ENCODE data around the gene INPP5E.

The INPP5E gene

GRCh38 chr9:136381311-136381710 lies 58.3 kb downstream of the INPP5E start:
- TF ChIP-seq, protein P1, sequence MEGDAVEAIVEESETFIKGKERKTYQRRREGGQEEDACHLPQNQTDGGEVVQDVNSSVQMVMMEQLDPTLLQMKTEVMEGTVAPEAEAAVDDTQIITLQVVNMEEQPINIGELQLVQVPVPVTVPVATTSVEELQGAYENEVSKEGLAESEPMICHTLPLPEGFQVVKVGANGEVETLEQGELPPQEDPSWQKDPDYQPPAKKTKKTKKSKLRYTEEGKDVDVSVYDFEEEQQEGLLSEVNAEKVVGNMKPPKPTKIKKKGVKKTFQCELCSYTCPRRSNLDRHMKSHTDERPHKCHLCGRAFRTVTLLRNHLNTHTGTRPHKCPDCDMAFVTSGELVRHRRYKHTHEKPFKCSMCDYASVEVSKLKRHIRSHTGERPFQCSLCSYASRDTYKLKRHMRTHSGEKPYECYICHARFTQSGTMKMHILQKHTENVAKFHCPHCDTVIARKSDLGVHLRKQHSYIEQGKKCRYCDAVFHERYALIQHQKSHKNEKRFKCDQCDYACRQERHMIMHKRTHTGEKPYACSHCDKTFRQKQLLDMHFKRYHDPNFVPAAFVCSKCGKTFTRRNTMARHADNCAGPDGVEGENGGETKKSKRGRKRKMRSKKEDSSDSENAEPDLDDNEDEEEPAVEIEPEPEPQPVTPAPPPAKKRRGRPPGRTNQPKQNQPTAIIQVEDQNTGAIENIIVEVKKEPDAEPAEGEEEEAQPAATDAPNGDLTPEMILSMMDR (IDR thresholded peaks at IDR 0.05; ENCODE audit: borderline replicate concordance, insufficient read depth, low read depth, low read length): no peak
- H3K4me3 ChIP-seq (ENCODE audit: low read depth, low read length): no peak overlapping the region

DNA sequence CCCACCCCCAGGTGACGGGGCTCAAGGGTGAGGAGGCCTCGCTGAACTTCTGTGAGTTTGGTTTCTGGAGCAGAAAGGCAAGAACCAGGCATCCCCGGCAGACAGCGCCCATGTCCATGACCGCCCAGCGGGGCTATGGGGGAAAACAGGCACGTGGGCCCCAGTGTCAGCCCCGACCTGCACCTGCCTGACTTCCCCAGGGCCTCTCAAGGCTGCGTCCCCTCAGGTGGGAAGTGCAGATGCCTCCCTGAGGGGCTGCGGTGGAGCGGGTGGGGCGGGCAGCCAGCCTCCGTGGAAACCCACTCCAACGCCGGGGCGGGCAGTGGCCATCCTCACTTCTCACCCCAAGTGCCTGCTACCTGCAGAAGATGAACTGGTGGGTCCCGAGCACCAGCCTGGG lies 59.3 kb downstream of the INPP5E start:
- H3K4me3 ChIP-seq (ENCODE audit: low read depth, low read length): no peak overlapping the region
- TF ChIP-seq, protein P1 (IDR thresholded peaks at IDR 0.05; ENCODE audit: borderline replicate concordance, insufficient read depth, low read depth, low read length): no peak

GRCh38 chr9:136379891-136380290 lies 59.8 kb downstream of the INPP5E start:
- TF ChIP-seq, protein P1 (IDR thresholded peaks at IDR 0.05; ENCODE audit: borderline replicate concordance, insufficient read depth, low read depth, low read length): no peak
- no peak overlapping the region for H3K4me3 ChIP-seq (ENCODE audit: low read depth, low read length)

DNA sequence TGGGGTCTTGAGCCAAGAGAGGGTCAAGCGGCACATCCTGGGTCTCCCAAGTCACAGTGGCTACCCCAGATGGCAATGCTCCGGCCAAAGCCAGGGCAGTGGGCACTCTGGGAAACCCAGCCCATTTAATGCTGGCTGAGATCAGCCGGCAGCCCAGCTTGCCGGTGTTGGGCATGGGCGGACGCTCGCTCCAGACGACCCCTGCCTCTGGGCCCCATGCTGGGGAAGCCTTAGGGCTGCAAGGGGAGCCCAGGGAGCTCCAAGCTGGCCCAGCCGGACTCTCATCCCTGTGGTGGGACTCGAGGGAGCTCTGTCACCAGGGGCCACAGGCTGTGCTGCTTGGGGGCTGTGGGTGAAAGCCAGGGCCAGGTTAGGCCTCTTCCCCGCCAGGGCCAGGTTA lies 60.2 kb downstream of the INPP5E start:
- TF ChIP-seq, protein P1 (IDR thresholded peaks at IDR 0.05; ENCODE audit: borderline replicate concordance, insufficient read depth, low read depth, low read length): no peak
- H3K4me3 ChIP-seq (ENCODE audit: low read depth, low read length): no peak overlapping the region

- no peak overlapping the region for H3K4me3 ChIP-seq (ENCODE audit: low read depth, low read length)
- TF ChIP-seq, protein P1 (IDR thresholded peaks at IDR 0.05; ENCODE audit: borderline replicate concordance, insufficient read depth, low read depth, low read length): no peak
These were observed 60.7 kb downstream of the INPP5E start for GRCh38 chr9:136379003-136379287.

All from GM12875 (cell line).